Urinary bladder (tissue), 4 donors: ENCODE data around the gene YWHAB. TPM values are rescaled to one million over a fixed set of nuclear protein-coding genes. Genes with fewer than 3 reads are reported as not detected.

Experiments
- DNase-seq: peaks from one replicate; pipeline ENCODE4 v3.0.0-alpha.2; 2015; ENCODE audit errors: extremely low spot score
- H3K27ac ChIP-seq: one replicate; pipeline ENCODE4 v1.5.1; 2013; ENCODE audit warnings: low read depth, mild to moderate bottlenecking, moderate library complexity
- H3K36me3 ChIP-seq: one replicate; pipeline ENCODE4 v1.6.1; 2013; ENCODE audit warnings: mild to moderate bottlenecking, moderate library complexity; ENCODE audit not compliant: insufficient read depth
- H3K4me1 ChIP-seq: one replicate; pipeline ENCODE4 v1.6.1; 2013; ENCODE audit warnings: mild to moderate bottlenecking, moderate library complexity; ENCODE audit not compliant: insufficient read depth
- H3K4me3 ChIP-seq: one replicate; pipeline ENCODE4 v1.5.1; 2013; ENCODE audit warnings: low read depth, low read length
- WGBS: extraction: QIAGEN DNeasy Blood & Tissue Kit; methylation state at CpG from one replicate; pipeline ENCODE4 v1.1.7; 2013; 5-methylcytosine and 5-hydroxymethylcytosine counted together
- polyA plus RNA-seq: library from polyadenylated mRNA; stranded (reverse); fragments of 200-250 nt; gene quantifications from one replicate; pipeline ENCODE4 v1.2.3, GENCODE V29; 2013
- total RNA-seq: library from RNA; depleted of rRNA; stranded (reverse); fragments of >200 nt; gene quantifications from one replicate; pipeline ENCODE4 v1.2.3, GENCODE V29; 2014
- donor health status: healthy with polysubstance abuse.
- donor health status: healthy.

YWHAB gene
- total RNA-seq (99.1 TPM), polyA plus RNA-seq (129 TPM)

GRCh38 chr20:44885392-44886265 lies at the start of gene YWHAB:
YWHAB (plus strand) TSS chr20:44885705; CDS start chr20:44901534, 15,829 bp downstream.
- Histone ChIP-seq H3K27ac (peak within 1 kb of the TSS; percentile 98), H3K4me3 (peak within 1 kb of the TSS; percentile 97), H3K4me1 (no peaks in the 10 kb centered on the region), H3K36me3 (no peaks in the 10 kb centered on the region)
- under 1% methylated on average over 88 of the region's 88 CpGs for WGBS
- DNase-seq = peak; percentile 94

GRCh38 chr20:44836601-44837120 lies 48.8 kb upstream of the YWHAB start:
- 90% methylated on average over 12 of the region's 12 CpGs for WGBS
- DNase-seq = no peak
- Histone ChIP-seq H3K4me3 (no peak overlapping the region), H3K27ac (no peak overlapping the region), H3K36me3 (no peaks in the 10 kb centered on the region), H3K4me1 (no peaks in the 10 kb centered on the region)

GRCh38 chr20:44837946-44838345 lies 47.6 kb upstream of the YWHAB start:
- DNase-seq = no peak
- WGBS = 30% methylated on average over 3 of the region's 3 CpGs
- no peaks in the 10 kb centered on the region for H3K36me3 ChIP-seq
- no peak overlapping the region for H3K27ac ChIP-seq
- H3K4me1 ChIP-seq = no peaks in the 10 kb centered on the region
- no peak overlapping the region for H3K4me3 ChIP-seq

GRCh38 chr20:44838521-44838920 lies 47.0 kb upstream of the YWHAB start:
- DNase-seq = no peak
- no peak overlapping the region for H3K4me3 ChIP-seq
- H3K36me3 ChIP-seq = no peaks in the 10 kb centered on the region
- 94% methylated on average over 1 of the region's 1 CpG for whole genome bisulfite sequencing
- no peak overlapping the region for H3K27ac ChIP-seq
- H3K4me1 ChIP-seq = no peaks in the 10 kb centered on the region

- no peak overlapping the region for H3K4me3 ChIP-seq
- H3K4me1 ChIP-seq = no peaks in the 10 kb centered on the region
- WGBS = 78% methylated on average over 5 of the region's 5 CpGs
- H3K36me3 ChIP-seq = no peaks in the 10 kb centered on the region
- DNase-seq = no peak
- H3K27ac ChIP-seq = no peak overlapping the region
Observed at GRCh38 chr20:44839481-44839880, 46.0 kb upstream of the YWHAB start.

GRCh38 chr20:44840826-44841225 lies 44.7 kb upstream of the YWHAB start:
- no peak for DNase-seq
- Histone ChIP-seq H3K27ac (no peak overlapping the region), H3K36me3 (no peaks in the 10 kb centered on the region), H3K4me1 (no peaks in the 10 kb centered on the region), H3K4me3 (no peak overlapping the region)
- 85% methylated on average over 5 of the region's 5 CpGs for WGBS

GRCh38 chr20:44841955-44842354 lies 43.5 kb upstream of the YWHAB start:
- Histone ChIP-seq H3K4me3 (no peak overlapping the region), H3K4me1 (no peaks in the 10 kb centered on the region), H3K27ac (no peak overlapping the region), H3K36me3 (no peaks in the 10 kb centered on the region)
- no peak for DNase-seq
- WGBS = 77% methylated on average over 6 of the region's 6 CpGs

GRCh38 chr20:44843876-44844275 lies 41.6 kb upstream of the YWHAB start:
- 81% methylated on average over 5 of the region's 5 CpGs for WGBS
- H3K36me3 ChIP-seq = no peaks in the 10 kb centered on the region
- no peak overlapping the region for H3K27ac ChIP-seq
- no peak for DNase-seq
- H3K4me1 ChIP-seq = no peaks in the 10 kb centered on the region
- H3K4me3 ChIP-seq = no peak overlapping the region

- no peak overlapping the region for H3K4me3 ChIP-seq
- no peaks in the 10 kb centered on the region for H3K36me3 ChIP-seq
- no peak for DNase-seq
- H3K27ac ChIP-seq = no peak overlapping the region
- WGBS = 73% methylated on average over 4 of the region's 4 CpGs
- H3K4me1 ChIP-seq = no peaks in the 10 kb centered on the region
Observed at GRCh38 chr20:44848254-44849015, 37.1 kb upstream of the YWHAB start.

GRCh38 chr20:44849703-44850102 lies 35.8 kb upstream of the YWHAB start:
- 84% methylated on average over 1 of the region's 1 CpG for WGBS
- no peak for DNase-seq

GRCh38 chr20:44850272-44850671 lies 35.2 kb upstream of the YWHAB start:
- H3K4me1 ChIP-seq = no peaks in the 10 kb centered on the region
- H3K27ac ChIP-seq = no peak overlapping the region
- DNase-seq = no peak
- H3K36me3 ChIP-seq = no peaks in the 10 kb centered on the region
- 53% methylated on average over 3 of the region's 3 CpGs for WGBS
- H3K4me3 ChIP-seq = no peak overlapping the region

More at GRCh38 chr20:44849703-44850102, 35.8 kb upstream of the YWHAB start:
- H3K4me3 ChIP-seq = no peak overlapping the region
- no peaks in the 10 kb centered on the region for H3K36me3 ChIP-seq
- H3K4me1 ChIP-seq = no peaks in the 10 kb centered on the region
- H3K27ac ChIP-seq = no peak overlapping the region

- Histone ChIP-seq H3K27ac (no peak overlapping the region), H3K36me3 (no peaks in the 10 kb centered on the region), H3K4me3 (no peak overlapping the region), H3K4me1 (no peaks in the 10 kb centered on the region)
- 60% methylated on average over 1 of the region's 1 CpG for WGBS
- DNase-seq = no peak
Observed at GRCh38 chr20:44850837-44851236, 34.7 kb upstream of the YWHAB start.

GRCh38 chr20:44851545-44851944 lies 34.0 kb upstream of the YWHAB start:
- WGBS = 35% methylated on average over 3 of the region's 3 CpGs
- no peak overlapping the region for H3K27ac ChIP-seq
- no peak overlapping the region for H3K4me3 ChIP-seq
- no peaks in the 10 kb centered on the region for H3K36me3 ChIP-seq
- H3K4me1 ChIP-seq = no peaks in the 10 kb centered on the region
- DNase-seq = no peak

- H3K36me3 ChIP-seq = no peaks in the 10 kb centered on the region
- no peak overlapping the region for H3K27ac ChIP-seq
- no peak overlapping the region for H3K4me3 ChIP-seq
- no peaks in the 10 kb centered on the region for H3K4me1 ChIP-seq
- no peak for DNase-seq
- 65% methylated on average over 2 of the region's 2 CpGs for WGBS
Observed at GRCh38 chr20:44856442-44856841, 29.1 kb upstream of the YWHAB start.
